A549 (cell line): Measurements from ENCODE around the gene TC2N. TPM values are rescaled to one million over a fixed set of nuclear protein-coding genes. Genes with fewer than 3 reads are reported as not detected.

ENCODE experiments used
- ATAC-seq, 2 experiments: fragments of 200-7000 bp in 1 of 2; fragments of >200 bp in 1 of 2; cut with Nextera tagmentation in 1 of 2; cut with Tn5 transposase in 1 of 2; 3 replicates each; pipeline versions ENCODE4 v1.8.0 to v1.9.1; 2018 to 2020; ENCODE audit warnings: mild to moderate bottlenecking in 1 of 2, moderate library complexity in 1 of 2
- CTCF ChIA-PET: fragments of 300-600 bp; sonication (Branson Sonifier 250); formaldehyde crosslinking; extraction: SDS; loops from one replicate; lab custom pipeline; 2021; ENCODE audit warnings: antibody characterized with exemption, inconsistent platforms; lab: Yijun Ruan, JAX
- POLR2A ChIA-PET: fragments of 350-600 bp; formaldehyde crosslinking; extraction: SDS; loops from one replicate; lab custom pipeline; 2021; ENCODE audit warnings: antibody characterized with exemption, inconsistent platforms; lab: Yijun Ruan, JAX
- DNase-seq, 2 experiments: peaks; one replicate each; pipeline versions ENCODE4 v3.0.0 to v3.0.0-alpha.2; 2011 to 2016; ENCODE audit warnings: low read depth in 1 of 2, low spot score in 1 of 2
- FAIRE-seq: peaks from 2 replicates; lab custom pipeline; 2011; peaks lifted over from hg19 to GRCh38; lab: Jason Lieb, UNC
- H3K27ac ChIP-seq, 2 experiments: fragments of >200 bp; sonication (Bioruptor Twin); formaldehyde crosslinking; 3 replicates each; pipeline ENCODE4 v1.5.1; 2016 to 2017
- H3K4me1 ChIP-seq: fragments of >200 bp; sonication (Bioruptor Twin); formaldehyde crosslinking; 3 replicates; pipeline ENCODE4 v1.6.1; 2016
- H3K4me2 ChIP-seq: fragments of >200 bp; sonication (Bioruptor Twin); formaldehyde crosslinking; 3 replicates; pipeline ENCODE4 v1.6.1; 2016
- H3K4me3 ChIP-seq: fragments of >200 bp; sonication (Bioruptor Twin); formaldehyde crosslinking; 3 replicates; pipeline ENCODE4 v1.5.1; 2016
- H3K9me3 ChIP-seq: fragments of >200 bp; sonication (Bioruptor Twin); formaldehyde crosslinking; 3 replicates; pipeline ENCODE4 v1.6.1; 2016
- ATOH8 ChIP-seq: fragments of 250-450 bp; sonication (Bioruptor Pico); IDR thresholded peaks from 2 replicates; pipeline ENCODE4 v1.5.0; 2020; ENCODE audit warnings: low read depth, mild to moderate bottlenecking, moderate library complexity
- BHLHE40 ChIP-seq: IDR thresholded peaks from 2 replicates; pipeline ENCODE4 v1.6.1; 2012; ENCODE audit warnings: low read depth, low read length, inconsistent platforms
- CBX2 ChIP-seq: fragments of 200-600 bp; sonication (generic); IDR thresholded peaks from 2 replicates; pipeline ENCODE4 v1.6.1; 2016; ENCODE audit warnings: low read depth, mild to moderate bottlenecking, borderline replicate concordance
- CBX8 ChIP-seq: fragments of 200-600 bp; sonication (generic); IDR thresholded peaks from 2 replicates; pipeline ENCODE4 v1.6.1; 2016
- CEBPB ChIP-seq, 2 experiments: fragments of >200 bp in 1 of 2; sonication (Bioruptor Twin) in 1 of 2; formaldehyde crosslinking in 1 of 2; IDR thresholded peaks; 2 replicates each; pipeline ENCODE4 v1.6.1; 2012 to 2016
- E2F6 ChIP-seq: IDR thresholded peaks from 2 replicates; pipeline ENCODE4 v1.6.1; 2012; ENCODE audit warnings: low read depth, borderline replicate concordance
- EHMT2 ChIP-seq: fragments of 200-600 bp; sonication (generic); IDR thresholded peaks from 2 replicates; pipeline ENCODE4 v1.6.1; 2016; ENCODE audit warnings: antibody characterized with exemption, low read depth, mild to moderate bottlenecking, moderate library complexity
- FOSB ChIP-seq: fragments of 250-450 bp; sonication (Bioruptor Pico); IDR thresholded peaks from 2 replicates; pipeline ENCODE4 v1.5.0; 2020; ENCODE audit warnings: mild to moderate bottlenecking, moderate library complexity
- FOSL2 ChIP-seq, 2 experiments: fragments of 450-650 bp in 1 of 2; fragments of >200 bp in 1 of 2; sonication (Bioruptor Twin) in 1 of 2; formaldehyde crosslinking; IDR thresholded peaks; 2 replicates each; pipeline versions ENCODE4 v1.5.0 to v1.6.1; 2016 to 2020; ENCODE audit warnings: mild to moderate bottlenecking in 1 of 2, moderate library complexity in 1 of 2
- HES2 ChIP-seq: fragments of >200 bp; sonication (Bioruptor Twin); formaldehyde crosslinking; IDR thresholded peaks from 2 replicates; pipeline ENCODE4 v1.6.1; 2016
- HEYL ChIP-seq: fragments of 250-450 bp; sonication (Bioruptor Pico); IDR thresholded peaks from 2 replicates; pipeline ENCODE4 v1.8.0; 2021; ENCODE audit warnings: mild to moderate bottlenecking, moderate library complexity
- HOXB13 ChIP-seq: fragments of 250-450 bp; sonication (Bioruptor Pico); IDR thresholded peaks from 2 replicates; pipeline ENCODE4 v1.5.0; 2020; ENCODE audit warnings: low read depth, mild to moderate bottlenecking, moderate library complexity
- HOXB5 ChIP-seq: fragments of 250-450 bp; sonication (Bioruptor Pico); IDR thresholded peaks from 2 replicates; pipeline ENCODE4 v1.5.0; 2020; ENCODE audit warnings: mild to moderate bottlenecking, moderate library complexity
- KDM1A ChIP-seq: fragments of 200-600 bp; sonication (generic); IDR thresholded peaks from 2 replicates; pipeline ENCODE4 v1.6.1; 2016; ENCODE audit warnings: low read depth, mild to moderate bottlenecking
- MAFK ChIP-seq: fragments of 450-650 bp; IDR thresholded peaks from 2 replicates; pipeline ENCODE4 v1.6.1; 2014; ENCODE audit not compliant: partially characterized antibody
- MYC ChIP-seq: IDR thresholded peaks from 2 replicates; pipeline ENCODE4 v1.6.1; 2012; ENCODE audit warnings: mild to moderate bottlenecking, inconsistent platforms, low read length, improper control_type of control experiment, borderline replicate concordance
- NFE2L2 ChIP-seq: fragments of 150-350 bp; conservative IDR thresholded peaks from 2 replicates; pipeline ENCODE4 v1.6.1; 2014; ENCODE audit warnings: low read length
- NR3C1 ChIP-seq: fragments of >200 bp; sonication (Bioruptor Twin); formaldehyde crosslinking; IDR thresholded peaks from 3 replicates; pipeline ENCODE4 v1.6.1; 2017
- PHF8 ChIP-seq: fragments of 200-600 bp; sonication (generic); IDR thresholded peaks from 2 replicates; pipeline ENCODE4 v1.6.1; 2016; ENCODE audit warnings: low read depth, mild to moderate bottlenecking, antibody characterized with exemption, moderate library complexity, borderline replicate concordance
- RAD21 ChIP-seq, 2 experiments: fragments of >200 bp in 1 of 2; sonication (Bioruptor Twin) in 1 of 2; formaldehyde crosslinking in 1 of 2; IDR thresholded peaks in 1 of 2; conservative IDR thresholded peaks in 1 of 2; 2 replicates in 1 of 2; 3 replicates in 1 of 2; pipeline ENCODE4 v1.6.1; 2012 to 2018; ENCODE audit warnings: inconsistent platforms in 1 of 2
- RCOR1 ChIP-seq: fragments of 150-350 bp; IDR thresholded peaks from 2 replicates; pipeline ENCODE4 v1.6.1; 2014; ENCODE audit warnings: antibody characterized with exemption, low read length, low read depth
- TFCP2L1 ChIP-seq: fragments of 250-450 bp; sonication (Bioruptor Pico); IDR thresholded peaks from 2 replicates; pipeline ENCODE4 v1.5.0; 2021; ENCODE audit warnings: mild to moderate bottlenecking
- ZC3H11A ChIP-seq: fragments of 450-650 bp; IDR thresholded peaks from 2 replicates; pipeline ENCODE4 v1.6.1; 2014; ENCODE audit warnings: antibody characterized with exemption, mild to moderate bottlenecking
- ZSCAN20 ChIP-seq: fragments of 250-450 bp; sonication (Bioruptor Pico); IDR thresholded peaks from 2 replicates; pipeline ENCODE4 v1.8.0; 2022; ENCODE audit warnings: mild to moderate bottlenecking, moderate library complexity
- WGBS: methylation state at CpG from one replicate; pipeline ENCODE4 v1.1.6; 2017; ENCODE audit errors: missing lambda C conversion rate; 5-methylcytosine and 5-hydroxymethylcytosine counted together
- polyA plus RNA-seq, 4 experiments: library from polyadenylated mRNA; depleted of rRNA in 3 of 4; stranded (reverse); fragments of >200 nt; fragmentation: RNase III in 1 of 4; extraction: RNeasy Plus Mini Kit Qiagen cat#74134 plus additional on column Dnase treatment in 1 of 4; gene quantifications; 2 replicates in 3 of 4; 3 replicates in 1 of 4; pipeline ENCODE4 v1.2.3, GENCODE V29; 2011 to 2017
- TF ChIP-seq, protein P1 (sequence below): fragments of 450-650 bp; IDR thresholded peaks from 2 replicates; pipeline ENCODE4 v1.6.1; 2014; ENCODE audit warnings: antibody characterized with exemption
- TF ChIP-seq, protein P2 (sequence below): fragments of >200 bp; sonication (Bioruptor Twin); formaldehyde crosslinking; IDR thresholded peaks from 3 replicates; pipeline ENCODE4 v1.5.1; 2016

TC2N gene
- polyA plus RNA-seq, 2 of the 4 experiments (the other 2 are of a cell fraction): 0.43 to 5.5 TPM

- Histone ChIP-seq H3K4me2 (no peak overlapping the region), H3K4me3 (no peak overlapping the region), H3K27ac (no peak overlapping the region), H3K9me3 (no peaks in the 10 kb centered on the region), H3K4me1 (no peaks in the 10 kb centered on the region)
- POLR2A ChIA-PET: no interaction called here
- CTCF ChIA-PET: interaction anchor here (0.7 to 2.7 kb wide), 3 partner anchors 10 to 27 kb away, joined by 3 to 9 read pairs (median 3); no protein-coding TSS in a partner anchor
- DNase-seq: no peak
- 44% methylated on average over 3 of the region's 4 CpGs for WGBS
- ATAC-seq: no peak
- no peak for TF ChIP-seq HOXB13 (CRISPR knock-in tag)
- no peak for TF ChIP-seq RAD21 (conservative IDR thresholded peaks at IDR 0.05 in 1 of 2, IDR thresholded peaks at IDR 0.05 in 1 of 2)
- no peak for TF ChIP-seq TFCP2L1 (CRISPR knock-in tag)
- no peak for TF ChIP-seq CBX2
- TF ChIP-seq MYC: no peak
- TF ChIP-seq, protein P1, sequence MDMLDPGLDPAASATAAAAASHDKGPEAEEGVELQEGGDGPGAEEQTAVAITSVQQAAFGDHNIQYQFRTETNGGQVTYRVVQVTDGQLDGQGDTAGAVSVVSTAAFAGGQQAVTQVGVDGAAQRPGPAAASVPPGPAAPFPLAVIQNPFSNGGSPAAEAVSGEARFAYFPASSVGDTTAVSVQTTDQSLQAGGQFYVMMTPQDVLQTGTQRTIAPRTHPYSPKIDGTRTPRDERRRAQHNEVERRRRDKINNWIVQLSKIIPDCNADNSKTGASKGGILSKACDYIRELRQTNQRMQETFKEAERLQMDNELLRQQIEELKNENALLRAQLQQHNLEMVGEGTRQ: no peak
- TF ChIP-seq NFE2L2: no peak
- TF ChIP-seq HOXB5: no peak
- no peak for TF ChIP-seq FOSB
- no peak for TF ChIP-seq EHMT2
- no peak for TF ChIP-seq ZC3H11A
- TF ChIP-seq MAFK: no peak
- no peak for TF ChIP-seq CEBPB (IDR thresholded peaks at IDR 0.05)
- no peak for TF ChIP-seq ZSCAN20 (CRISPR knock-in tag)
- no peak for TF ChIP-seq RCOR1
- FAIRE-seq: no peak
Measured at GRCh38 chr14:91882776-91883175, 15.4 kb upstream of the TC2N start.

- no peak overlapping the region for H3K4me3 ChIP-seq
- H3K4me1 ChIP-seq: no peaks in the 10 kb centered on the region
- ChIA-PET POLR2A (no interaction called here), CTCF (interaction anchor here (2.7 kb wide), 1 partner anchor 10 kb away, joined by 9 read pairs; no protein-coding TSS in a partner anchor)
- 81% methylated on average over 5 of the region's 5 CpGs for WGBS
- no peak for DNase-seq
- no peak for TF ChIP-seq HES2
- no peak for TF ChIP-seq PHF8
- no peak for TF ChIP-seq FOSL2 (IDR thresholded peaks at IDR 0.05)
- TF ChIP-seq FOSL2 (CRISPR knock-in tag; IDR thresholded peaks at IDR 0.05): no peak
- TF ChIP-seq EHMT2: no peak
- TF ChIP-seq E2F6: no peak
- TF ChIP-seq NR3C1: no peak
- TF ChIP-seq RAD21 (conservative IDR thresholded peaks at IDR 0.05 in 1 of 2, IDR thresholded peaks at IDR 0.05 in 1 of 2): no peak
- TF ChIP-seq ATOH8 (CRISPR knock-in tag): no peak
- no peak for TF ChIP-seq HEYL (CRISPR knock-in tag)
- TF ChIP-seq KDM1A: no peak
- TF ChIP-seq RCOR1: no peak
- TF ChIP-seq CBX8: no peak
- no peak for TF ChIP-seq MYC
- TF ChIP-seq BHLHE40: no peak
- TF ChIP-seq, protein P2, sequence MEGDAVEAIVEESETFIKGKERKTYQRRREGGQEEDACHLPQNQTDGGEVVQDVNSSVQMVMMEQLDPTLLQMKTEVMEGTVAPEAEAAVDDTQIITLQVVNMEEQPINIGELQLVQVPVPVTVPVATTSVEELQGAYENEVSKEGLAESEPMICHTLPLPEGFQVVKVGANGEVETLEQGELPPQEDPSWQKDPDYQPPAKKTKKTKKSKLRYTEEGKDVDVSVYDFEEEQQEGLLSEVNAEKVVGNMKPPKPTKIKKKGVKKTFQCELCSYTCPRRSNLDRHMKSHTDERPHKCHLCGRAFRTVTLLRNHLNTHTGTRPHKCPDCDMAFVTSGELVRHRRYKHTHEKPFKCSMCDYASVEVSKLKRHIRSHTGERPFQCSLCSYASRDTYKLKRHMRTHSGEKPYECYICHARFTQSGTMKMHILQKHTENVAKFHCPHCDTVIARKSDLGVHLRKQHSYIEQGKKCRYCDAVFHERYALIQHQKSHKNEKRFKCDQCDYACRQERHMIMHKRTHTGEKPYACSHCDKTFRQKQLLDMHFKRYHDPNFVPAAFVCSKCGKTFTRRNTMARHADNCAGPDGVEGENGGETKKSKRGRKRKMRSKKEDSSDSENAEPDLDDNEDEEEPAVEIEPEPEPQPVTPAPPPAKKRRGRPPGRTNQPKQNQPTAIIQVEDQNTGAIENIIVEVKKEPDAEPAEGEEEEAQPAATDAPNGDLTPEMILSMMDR: no peak
- no peak overlapping the region for H3K4me2 ChIP-seq
- no peak overlapping the region for H3K27ac ChIP-seq
- no peak for ATAC-seq
- H3K9me3 ChIP-seq: no peaks in the 10 kb centered on the region
- no peak for FAIRE-seq
Measured at GRCh38 chr14:91882369-91882768, 15.0 kb upstream of the TC2N start.
